GM19099 (cell line): ENCODE results near the gene PXT1.

ENCODE experiments used
- POLR2A ChIP-seq: IDR thresholded peaks from 3 replicates; pipeline ENCODE4 v1.6.1; 2011; ENCODE audit warnings: low read depth; ENCODE audit not compliant: insufficient read length; ENCODE audit errors: extremely low read depth

PXT1 gene

GRCh38 chr6:36350681-36351571 is 91.7 kb downstream of the PXT1 start:
- TF ChIP-seq POLR2A = no peak

- no peak for TF ChIP-seq POLR2A
These were observed 92.6 kb downstream of the PXT1 start for GRCh38 chr6:36350082-36350481.

- TF ChIP-seq POLR2A = no peak
These were observed 93.4 kb downstream of the PXT1 start for GRCh38 chr6:36349240-36349639.

GRCh38 chr6:36347621-36348020 is 95.0 kb downstream of the PXT1 start:
- TF ChIP-seq POLR2A = no peak

- no peak for TF ChIP-seq POLR2A
These were observed 96.0 kb downstream of the PXT1 start for GRCh38 chr6:36346486-36347273.

GRCh38 chr6:36345681-36346466 is 96.8 kb downstream of the PXT1 start:
- TF ChIP-seq POLR2A = no peak

GRCh38 chr6:36343109-36343680 is 99.5 kb downstream of the PXT1 start:
- TF ChIP-seq POLR2A = no peak

- TF ChIP-seq POLR2A = no peak
These were observed 101.8 kb downstream of the PXT1 start for GRCh38 chr6:36340618-36341454.
